Neural cell (in vitro differentiated cells): ENCODE measurements around the gene ANKRD44. TPM values are rescaled to one million over a fixed set of nuclear protein-coding genes. Genes with fewer than 3 reads are reported as not detected.

Source experiments
- H2AFZ ChIP-seq: fragments of 200-600, 300-800 bp; sonication (generic), shearing (Covaris generic); 2 replicates; pipeline ENCODE4 v1.6.0; 2014; ENCODE audit warnings: low read depth, mild to moderate bottlenecking, antibody characterized with exemption, low read length, moderate library complexity
- H3F3A ChIP-seq: fragments of 200-600 bp; shearing (Covaris generic); 2 replicates; pipeline ENCODE4 v1.6.1; 2016; ENCODE audit warnings: mild to moderate bottlenecking, moderate library complexity, mixed read lengths, antibody characterized with exemption, low read length; ENCODE audit not compliant: insufficient read depth, poor library complexity, severe bottlenecking
- H3K27ac ChIP-seq: fragments of 200-600, 300-800 bp; sonication (generic), shearing (Covaris generic); 2 replicates; pipeline ENCODE4 v1.5.1; 2014; ENCODE audit warnings: mild to moderate bottlenecking, low read length, moderate library complexity
- H3K27me3 ChIP-seq: fragments of 300-800, 200-600 bp; sonication (generic), shearing (Covaris generic); 2 replicates; pipeline ENCODE4 v1.6.0; 2014; ENCODE audit warnings: mild to moderate bottlenecking, low read depth, low read length, moderate library complexity; ENCODE audit not compliant: insufficient read depth
- H3K36me3 ChIP-seq: fragments of 300-800, 200-600 bp; sonication (generic), shearing (Covaris generic); 2 replicates; pipeline ENCODE4 v1.5.1; 2014; ENCODE audit warnings: mild to moderate bottlenecking, antibody characterized with exemption, low read length, moderate library complexity; ENCODE audit not compliant: insufficient read depth
- H3K4me2 ChIP-seq: fragments of 300-800, 200-600 bp; sonication (generic), shearing (Covaris generic); 2 replicates; pipeline ENCODE4 v1.6.0; 2014; ENCODE audit warnings: mild to moderate bottlenecking, low read length
- H3K4me3 ChIP-seq: fragments of 300-800, 200-600 bp; sonication (generic), shearing (Covaris generic); 2 replicates; pipeline ENCODE4 v1.5.1; 2014; ENCODE audit warnings: mild to moderate bottlenecking, low read length, moderate library complexity
- H3K79me2 ChIP-seq: fragments of 200-600 bp; shearing (Covaris generic); replicated peaks from 2 replicates; pipeline ENCODE4 v1.6.0; 2014; ENCODE audit warnings: mild to moderate bottlenecking, low read length, moderate library complexity; ENCODE audit not compliant: insufficient read depth
- H3K9ac ChIP-seq: fragments of 300-800, 200-600 bp; sonication (generic), shearing (Covaris generic); 2 replicates; pipeline ENCODE4 v1.6.1; 2016; ENCODE audit warnings: mild to moderate bottlenecking, low read length, mixed read lengths
- H3K9me2 ChIP-seq: fragments of 200-600 bp; shearing (Covaris generic); 2 replicates; pipeline ENCODE4 v1.6.1; 2016; ENCODE audit warnings: mild to moderate bottlenecking, low read length, mixed read lengths; ENCODE audit not compliant: insufficient read depth
- H3K9me3 ChIP-seq: fragments of 200-600, 300-800 bp; sonication (generic), shearing (Covaris generic); 2 replicates; pipeline ENCODE4 v1.6.1; 2016; ENCODE audit warnings: mild to moderate bottlenecking, mixed run types, low read length, moderate library complexity, mixed read lengths
- H4K20me1 ChIP-seq: fragments of 200-600 bp; shearing (Covaris generic); 2 replicates; pipeline ENCODE4 v1.6.1; 2016; ENCODE audit warnings: mild to moderate bottlenecking, mixed run types; ENCODE audit not compliant: insufficient read depth
- EP300 ChIP-seq: fragments of 450-650 bp; conservative IDR thresholded peaks from 2 replicates; pipeline ENCODE4 v1.6.1; 2014; ENCODE audit warnings: antibody characterized with exemption, mild to moderate bottlenecking, moderate library complexity; ENCODE audit not compliant: poor library complexity, severe bottlenecking
- EZH2 ChIP-seq: fragments of 200-600, 300-800 bp; shearing (Covaris generic), sonication (generic); IDR thresholded peaks from 2 replicates; pipeline ENCODE4 v1.6.1; 2014; ENCODE audit warnings: antibody characterized with exemption, low read length, borderline replicate concordance, mild to moderate bottlenecking; ENCODE audit not compliant: insufficient read depth, poor library complexity, severe bottlenecking
- MXI1 ChIP-seq: fragments of 450-650 bp; conservative IDR thresholded peaks from 2 replicates; pipeline ENCODE4 v1.6.1; 2014; ENCODE audit warnings: antibody characterized with exemption, mild to moderate bottlenecking; ENCODE audit not compliant: poor library complexity, severe bottlenecking
- POLR2AphosphoS5 ChIP-seq: IDR thresholded peaks from 2 replicates; pipeline ENCODE4 v1.6.1; 2012
- RAD21 ChIP-seq: fragments of 450-650 bp; conservative IDR thresholded peaks from 2 replicates; pipeline ENCODE4 v1.6.1; 2014; ENCODE audit warnings: antibody characterized with exemption, mild to moderate bottlenecking, moderate library complexity
- SMC3 ChIP-seq: fragments of 450-650 bp; conservative IDR thresholded peaks from 2 replicates; pipeline ENCODE4 v1.6.1; 2014; ENCODE audit warnings: antibody characterized with exemption, mild to moderate bottlenecking, moderate library complexity; ENCODE audit not compliant: poor library complexity
- TAF1 ChIP-seq: IDR thresholded peaks from 2 replicates; pipeline ENCODE4 v1.6.1; 2012; ENCODE audit warnings: low read depth
- polyA plus RNA-seq: library from polyadenylated mRNA; depleted of rRNA; stranded (reverse); fragments of >200 nt; gene quantifications from 2 replicates; pipeline ENCODE4 v1.2.3, GENCODE V29; 2014
- TF ChIP-seq, protein P1 (sequence below): fragments of 450-650 bp; IDR thresholded peaks from 2 replicates; pipeline ENCODE4 v1.5.1; 2014; ENCODE audit warnings: antibody characterized with exemption, mild to moderate bottlenecking, moderate library complexity; ENCODE audit not compliant: poor library complexity, severe bottlenecking
- TF ChIP-seq, protein P2 (sequence below): IDR thresholded peaks from 2 replicates; pipeline ENCODE4 v1.6.1; 2012; ENCODE audit warnings: borderline replicate concordance

The ANKRD44 gene
- polyA plus RNA-seq, 1 donor from 2014 or later = 94.3 TPM

DNA sequence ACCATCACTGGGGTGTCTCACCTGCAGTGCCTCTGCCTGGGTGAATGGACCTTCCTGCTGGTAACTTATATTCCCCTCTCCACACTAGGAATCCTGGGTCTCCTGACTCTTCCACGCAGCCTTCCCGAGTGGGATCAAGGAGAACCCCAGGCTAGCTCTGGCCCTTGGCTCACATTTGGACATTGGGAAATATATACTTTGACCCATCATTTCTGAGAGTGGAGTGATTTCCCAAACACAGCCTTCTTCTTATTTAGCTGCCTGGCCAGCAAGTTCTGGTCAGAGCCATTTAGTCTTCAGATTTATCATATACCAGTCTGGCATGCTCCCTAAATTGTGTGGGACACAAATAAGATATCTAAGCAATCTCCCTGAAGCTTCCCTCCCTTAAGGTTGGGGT, 237.3 kb downstream of the ANKRD44 start:
- Histone ChIP-seq H3K4me3 (no peak overlapping the region), H3K9ac (no peak overlapping the region), H3F3A (no peaks in the 10 kb centered on the region), H3K9me2 (no peaks in the 10 kb centered on the region), H3K27ac (no peak overlapping the region), H2AFZ (no peak overlapping the region), H3K79me2 (no peaks in the 10 kb centered on the region), H3K9me3 (no peaks in the 10 kb centered on the region), H4K20me1 (no peaks in the 10 kb centered on the region), H3K36me3 (peaks cover 11% of the 10 kb centered on the region), H3K27me3 (no peaks in the 10 kb centered on the region), H3K4me2 (no peak overlapping the region)
- no peak for TF ChIP-seq MXI1
- TF ChIP-seq RAD21 = no peak
- TF ChIP-seq, protein P1, sequence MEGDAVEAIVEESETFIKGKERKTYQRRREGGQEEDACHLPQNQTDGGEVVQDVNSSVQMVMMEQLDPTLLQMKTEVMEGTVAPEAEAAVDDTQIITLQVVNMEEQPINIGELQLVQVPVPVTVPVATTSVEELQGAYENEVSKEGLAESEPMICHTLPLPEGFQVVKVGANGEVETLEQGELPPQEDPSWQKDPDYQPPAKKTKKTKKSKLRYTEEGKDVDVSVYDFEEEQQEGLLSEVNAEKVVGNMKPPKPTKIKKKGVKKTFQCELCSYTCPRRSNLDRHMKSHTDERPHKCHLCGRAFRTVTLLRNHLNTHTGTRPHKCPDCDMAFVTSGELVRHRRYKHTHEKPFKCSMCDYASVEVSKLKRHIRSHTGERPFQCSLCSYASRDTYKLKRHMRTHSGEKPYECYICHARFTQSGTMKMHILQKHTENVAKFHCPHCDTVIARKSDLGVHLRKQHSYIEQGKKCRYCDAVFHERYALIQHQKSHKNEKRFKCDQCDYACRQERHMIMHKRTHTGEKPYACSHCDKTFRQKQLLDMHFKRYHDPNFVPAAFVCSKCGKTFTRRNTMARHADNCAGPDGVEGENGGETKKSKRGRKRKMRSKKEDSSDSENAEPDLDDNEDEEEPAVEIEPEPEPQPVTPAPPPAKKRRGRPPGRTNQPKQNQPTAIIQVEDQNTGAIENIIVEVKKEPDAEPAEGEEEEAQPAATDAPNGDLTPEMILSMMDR = no peak
- TF ChIP-seq EP300 = no peak
- no peak for TF ChIP-seq POLR2AphosphoS5
- TF ChIP-seq EZH2 = no peak
- no peak for TF ChIP-seq TAF1
- TF ChIP-seq SMC3 = no peak
- TF ChIP-seq, protein P2, sequence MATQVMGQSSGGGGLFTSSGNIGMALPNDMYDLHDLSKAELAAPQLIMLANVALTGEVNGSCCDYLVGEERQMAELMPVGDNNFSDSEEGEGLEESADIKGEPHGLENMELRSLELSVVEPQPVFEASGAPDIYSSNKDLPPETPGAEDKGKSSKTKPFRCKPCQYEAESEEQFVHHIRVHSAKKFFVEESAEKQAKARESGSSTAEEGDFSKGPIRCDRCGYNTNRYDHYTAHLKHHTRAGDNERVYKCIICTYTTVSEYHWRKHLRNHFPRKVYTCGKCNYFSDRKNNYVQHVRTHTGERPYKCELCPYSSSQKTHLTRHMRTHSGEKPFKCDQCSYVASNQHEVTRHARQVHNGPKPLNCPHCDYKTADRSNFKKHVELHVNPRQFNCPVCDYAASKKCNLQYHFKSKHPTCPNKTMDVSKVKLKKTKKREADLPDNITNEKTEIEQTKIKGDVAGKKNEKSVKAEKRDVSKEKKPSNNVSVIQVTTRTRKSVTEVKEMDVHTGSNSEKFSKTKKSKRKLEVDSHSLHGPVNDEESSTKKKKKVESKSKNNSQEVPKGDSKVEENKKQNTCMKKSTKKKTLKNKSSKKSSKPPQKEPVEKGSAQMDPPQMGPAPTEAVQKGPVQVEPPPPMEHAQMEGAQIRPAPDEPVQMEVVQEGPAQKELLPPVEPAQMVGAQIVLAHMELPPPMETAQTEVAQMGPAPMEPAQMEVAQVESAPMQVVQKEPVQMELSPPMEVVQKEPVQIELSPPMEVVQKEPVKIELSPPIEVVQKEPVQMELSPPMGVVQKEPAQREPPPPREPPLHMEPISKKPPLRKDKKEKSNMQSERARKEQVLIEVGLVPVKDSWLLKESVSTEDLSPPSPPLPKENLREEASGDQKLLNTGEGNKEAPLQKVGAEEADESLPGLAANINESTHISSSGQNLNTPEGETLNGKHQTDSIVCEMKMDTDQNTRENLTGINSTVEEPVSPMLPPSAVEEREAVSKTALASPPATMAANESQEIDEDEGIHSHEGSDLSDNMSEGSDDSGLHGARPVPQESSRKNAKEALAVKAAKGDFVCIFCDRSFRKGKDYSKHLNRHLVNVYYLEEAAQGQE = no peak

DNA sequence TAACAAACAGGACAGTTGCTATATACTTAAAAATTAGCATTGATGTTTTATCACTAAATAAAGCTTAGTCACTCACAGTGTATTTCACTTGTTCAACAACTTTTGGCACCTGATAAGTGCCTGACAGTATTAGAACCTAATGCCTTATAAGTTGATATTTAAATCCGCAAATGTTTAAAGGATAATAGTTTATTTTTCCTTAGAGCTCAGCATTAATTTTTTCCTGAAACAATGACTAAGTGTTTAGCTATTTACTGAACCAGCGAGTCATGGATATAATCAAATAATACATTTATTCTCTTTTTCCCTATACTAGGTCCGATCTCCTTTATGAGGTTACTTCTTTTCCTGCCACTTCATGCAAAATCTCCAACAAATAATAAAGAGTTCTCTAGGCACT, 238.0 kb downstream of the ANKRD44 start:
- no peak for TF ChIP-seq EZH2
- TF ChIP-seq, protein P1 = no peak
- TF ChIP-seq POLR2AphosphoS5 = no peak
- TF ChIP-seq TAF1 = no peak
- no peak for TF ChIP-seq SMC3
- no peak for TF ChIP-seq EP300
- TF ChIP-seq MXI1 = no peak
- TF ChIP-seq, protein P2 = no peak
- no peak for TF ChIP-seq RAD21
- Histone ChIP-seq H3K79me2 (no peaks in the 10 kb centered on the region), H3K27ac (no peak overlapping the region), H3K27me3 (no peaks in the 10 kb centered on the region), H3K9me3 (no peaks in the 10 kb centered on the region), H3F3A (no peaks in the 10 kb centered on the region), H3K4me2 (no peak overlapping the region), H4K20me1 (no peaks in the 10 kb centered on the region), H3K4me3 (no peak overlapping the region), H2AFZ (no peak overlapping the region), H3K36me3 (peaks cover 4% of the 10 kb centered on the region), H3K9me2 (no peaks in the 10 kb centered on the region), H3K9ac (no peak overlapping the region)
